Naive thymus-derived CD4-positive, alpha-beta T cell (primary cell): Measurements from ENCODE around the gene CREB5. TPM values are rescaled to one million over a fixed set of nuclear protein-coding genes. Genes with fewer than 3 reads are reported as not detected.

ENCODE experiments used
- ATAC-seq: fragments of 150-1000 bp; cut with Tn5 transposase; 2 replicates; pipeline ENCODE4 v1.10.0; 2021; ENCODE audit warnings: mild to moderate bottlenecking, moderate library complexity
- CTCF ChIA-PET: fragments of 350-600 bp; sonication (Branson Sonifier 250); formaldehyde crosslinking; loops from one replicate; lab custom pipeline; 2021; ENCODE audit warnings: antibody characterized with exemption; lab: Charles Lee
- POLR2A ChIA-PET: fragments of 350-600 bp; sonication (Branson Sonifier 250); formaldehyde crosslinking; loops from one replicate; lab custom pipeline; 2021; ENCODE audit warnings: antibody characterized with exemption, inconsistent platforms; lab: Charles Lee
- DNase-seq, 9 donors: peaks; one replicate each; pipeline versions ENCODE4 v3.0.0 to v3.0.0-alpha.2; 2020 to 2022; ENCODE audit warnings: mixed read lengths in 1 of 9
- H3K27ac ChIP-seq: one replicate; pipeline ENCODE4 v1.7.0; 2013; ENCODE audit warnings: mild to moderate bottlenecking, low read depth, low read length, moderate library complexity
- H3K27me3 ChIP-seq, 2 donors: one replicate each; pipeline ENCODE4 v1.7.0; 2013; ENCODE audit warnings: low read length in 2 of 2, mild to moderate bottlenecking in 2 of 2, moderate library complexity in 2 of 2; ENCODE audit not compliant: control insufficient read depth in 2 of 2, insufficient read depth in 2 of 2
- H3K36me3 ChIP-seq, 3 experiments: 1 replicate in 2 of 3; 2 replicates in 1 of 3; pipeline ENCODE4 v1.7.0; 2013; ENCODE audit warnings: low read length in 3 of 3, mild to moderate bottlenecking in 3 of 3, moderate library complexity in 1 of 3; ENCODE audit not compliant: insufficient read depth in 3 of 3, control insufficient read depth in 2 of 3
- H3K4me1 ChIP-seq, 2 donors: one replicate each; pipeline ENCODE4 v1.7.0; 2013; ENCODE audit warnings: low read length in 2 of 2, mild to moderate bottlenecking in 2 of 2, moderate library complexity in 1 of 2; ENCODE audit not compliant: control insufficient read depth in 2 of 2, insufficient read depth in 2 of 2
- H3K4me3 ChIP-seq: 2 replicates; pipeline ENCODE4 v1.7.0; 2013; ENCODE audit warnings: mild to moderate bottlenecking, low read length
- H3K9me3 ChIP-seq, 3 experiments: 1 replicate in 2 of 3; 2 replicates in 1 of 3; pipeline ENCODE4 v1.7.0; 2013; ENCODE audit warnings: low read length in 3 of 3; ENCODE audit not compliant: control insufficient read depth in 2 of 3
- H3K27ac Mint-ChIP-seq, 9 donors: one replicate each; pipeline ENCODE4 v1.8.0; 2020 to 2022; ENCODE audit warnings: mixed read lengths in 9 of 9, mild to moderate bottlenecking in 8 of 9, moderate library complexity in 5 of 9, inconsistent platforms in 2 of 9
- H3K27me3 Mint-ChIP-seq, 5 donors: one replicate each; pipeline ENCODE4 v1.8.0; 2021 to 2022; ENCODE audit warnings: mixed read lengths in 5 of 5, mild to moderate bottlenecking in 1 of 5
- H3K36me3 Mint-ChIP-seq, 5 donors: one replicate each; pipeline ENCODE4 v1.8.0; 2020 to 2022; ENCODE audit warnings: mixed read lengths in 5 of 5, mild to moderate bottlenecking in 3 of 5, inconsistent platforms in 1 of 5
- H3K4me1 Mint-ChIP-seq, 7 donors: one replicate each; pipeline ENCODE4 v1.8.0; 2020 to 2022; ENCODE audit warnings: mixed read lengths in 7 of 7, mild to moderate bottlenecking in 3 of 7, inconsistent platforms in 1 of 7
- H3K4me3 Mint-ChIP-seq, 10 donors: one replicate each; pipeline ENCODE4 v1.8.0; 2020 to 2022; ENCODE audit warnings: mild to moderate bottlenecking in 10 of 10, mixed read lengths in 10 of 10, moderate library complexity in 6 of 10, inconsistent platforms in 2 of 10
- H3K9me3 Mint-ChIP-seq, 11 donors: one replicate each; pipeline ENCODE4 v1.8.0; 2020 to 2022; ENCODE audit warnings: mixed read lengths in 11 of 11, mild to moderate bottlenecking in 4 of 11, inconsistent platforms in 1 of 11, moderate library complexity in 1 of 11
- intact Hi-C, 2 donors: fragments of 100-400 bp; cut with micrococcal nuclease; formaldehyde crosslinking; loops; one replicate each; pipeline ENCODE4 v1.15.1; 2023
- polyA plus RNA-seq, 2 donors: library from polyadenylated mRNA; unstranded; fragments of 300-500 nt; fragmentation: Illumina TruSeq; gene quantifications; one replicate each; pipeline ENCODE4 v1.2.3, GENCODE V29; 2021
- total RNA-seq, 6 experiments: library from RNA in 5 of 6; stranded (reverse) in 5 of 6; gene quantifications; 1 replicate in 5 of 6; 2 replicates in 1 of 6; pipeline ENCODE4 v1.2.3 and lab custom pipeline; 2021 to 2026

Gene CREB5
- total and polyA plus RNA-seq, 7 experiments from 2014 or later, result 0.22 to 18.4 (median 3.6) TPM; not detected in 4

DNA sequence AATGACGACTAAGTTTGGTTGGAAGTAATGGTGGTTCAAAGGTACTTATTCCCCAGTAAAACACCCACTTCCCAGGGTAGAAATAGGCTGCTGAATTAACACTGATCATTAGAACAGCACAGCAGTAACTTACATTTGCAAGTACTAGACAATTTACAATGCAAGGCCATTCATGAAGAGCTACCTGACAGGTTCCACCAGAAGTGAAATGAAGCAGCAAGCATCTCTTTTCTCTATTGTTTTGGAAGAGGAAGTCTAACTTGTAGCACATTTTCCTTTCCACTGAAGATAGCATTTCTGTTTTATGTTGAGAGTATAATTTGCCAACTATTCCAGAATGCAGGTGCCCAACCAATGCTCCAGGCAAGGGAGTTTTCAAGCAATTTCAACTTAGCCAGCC lies 145.9 kb downstream of the CREB5 start:
- peaks cover 0 to 6% (median 0%) of the 10 kb centered on the region in 5 donors for H3K36me3 Mint-ChIP-seq
- no peak overlapping the region for H3K4me3 Mint-ChIP-seq
- ATAC-seq (no peak), DNase-seq (no peak)
- Histone ChIP-seq H3K9me3 (no peaks in the 10 kb centered on the region), H3K27me3 (no peaks in the 10 kb centered on the region), H3K4me1 (no peaks in the 10 kb centered on the region), H3K4me3 (no peak overlapping the region), H3K36me3 (no peaks in the 10 kb centered on the region), H3K27ac (no peak overlapping the region)
- no peaks in the 10 kb centered on the region for H3K4me1 Mint-ChIP-seq
- H3K27me3 Mint-ChIP-seq, result peaks cover 2 to 29% (median 8%) of the 10 kb centered on the region in 5 donors
- H3K9me3 Mint-ChIP-seq, result peaks cover 0 to 10% (median 4%) of the 10 kb centered on the region in 11 donors
- intact Hi-C loops, result no loop called here
- CTCF ChIA-PET, result no interaction called here
- POLR2A ChIA-PET, result no interaction called here
- H3K27ac Mint-ChIP-seq, result no peak overlapping the region

DNA sequence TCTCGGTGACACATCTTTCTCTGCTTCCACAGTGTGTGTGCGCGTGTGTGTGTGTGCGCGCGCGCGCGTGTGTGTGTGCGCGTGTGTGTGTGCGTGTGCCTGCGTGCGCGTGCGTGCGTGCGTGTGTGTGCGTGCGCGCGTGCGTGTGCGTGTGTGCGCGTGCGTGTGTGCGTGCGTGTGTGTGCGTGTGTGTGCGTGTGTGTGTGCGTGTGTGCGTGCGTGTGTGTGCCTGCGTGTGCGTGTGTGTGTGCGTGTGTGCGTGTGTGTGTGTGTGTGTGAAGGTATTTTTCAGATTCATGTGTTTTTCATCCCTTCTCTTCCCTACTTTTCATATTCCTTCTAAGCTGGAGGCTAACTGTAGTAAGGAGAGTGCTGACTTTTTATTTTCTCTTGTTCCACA lies 148.4 kb downstream of the CREB5 start:
- no peaks in the 10 kb centered on the region for H3K9me3 ChIP-seq
- Mint-ChIP-seq H3K4me1 (no peaks in the 10 kb centered on the region), H3K4me3 (no peak overlapping the region), H3K36me3 (peaks cover 0 to 6% (median 0%) of the 10 kb centered on the region in 5 donors), H3K9me3 (peaks cover 0 to 10% (median 2%) of the 10 kb centered on the region in 11 donors), H3K27me3 (peaks cover 2 to 29% (median 8%) of the 10 kb centered on the region in 5 donors), H3K27ac (no peak overlapping the region)
- H3K4me3 ChIP-seq, result no peak overlapping the region
- ATAC-seq (no peak), DNase-seq (peak in 1 of 9 donors; percentile 13)
- ChIA-PET CTCF (interaction anchor here (1.0 kb wide), 1 partner anchor 263 kb away, joined by 4 read pairs; no protein-coding TSS in a partner anchor), POLR2A (no interaction called here)
- H3K36me3 ChIP-seq, result no peaks in the 10 kb centered on the region
- H3K4me1 ChIP-seq, result no peaks in the 10 kb centered on the region
- no peaks in the 10 kb centered on the region for H3K27me3 ChIP-seq
- H3K27ac ChIP-seq, result no peak overlapping the region
- intact Hi-C loops, result no loop called here

GRCh38 chr7:28564033-28564432 lies 151.7 kb downstream of the CREB5 start:
- H3K9me3 Mint-ChIP-seq, result peaks cover 0 to 10% (median 2%) of the 10 kb centered on the region in 11 donors
- no peaks in the 10 kb centered on the region for H3K36me3 ChIP-seq
- no peak overlapping the region for H3K4me3 Mint-ChIP-seq
- H3K9me3 ChIP-seq, result no peaks in the 10 kb centered on the region
- no peaks in the 10 kb centered on the region for H3K27me3 ChIP-seq
- H3K4me1 ChIP-seq, result no peaks in the 10 kb centered on the region
- no peaks in the 10 kb centered on the region for H3K4me1 Mint-ChIP-seq
- CTCF ChIA-PET, result no interaction called here
- no peak overlapping the region for H3K27ac Mint-ChIP-seq
- peaks cover under 1 to 16% (median 6%) of the 10 kb centered on the region in 5 donors for H3K27me3 Mint-ChIP-seq
- no peak overlapping the region for H3K4me3 ChIP-seq
- ATAC-seq (no peak), DNase-seq (no peak)
- H3K36me3 Mint-ChIP-seq, result peaks cover 0 to 6% (median 0%) of the 10 kb centered on the region in 5 donors
- intact Hi-C loops, result no loop called here
- POLR2A ChIA-PET, result no interaction called here
- no peak overlapping the region for H3K27ac ChIP-seq

DNA sequence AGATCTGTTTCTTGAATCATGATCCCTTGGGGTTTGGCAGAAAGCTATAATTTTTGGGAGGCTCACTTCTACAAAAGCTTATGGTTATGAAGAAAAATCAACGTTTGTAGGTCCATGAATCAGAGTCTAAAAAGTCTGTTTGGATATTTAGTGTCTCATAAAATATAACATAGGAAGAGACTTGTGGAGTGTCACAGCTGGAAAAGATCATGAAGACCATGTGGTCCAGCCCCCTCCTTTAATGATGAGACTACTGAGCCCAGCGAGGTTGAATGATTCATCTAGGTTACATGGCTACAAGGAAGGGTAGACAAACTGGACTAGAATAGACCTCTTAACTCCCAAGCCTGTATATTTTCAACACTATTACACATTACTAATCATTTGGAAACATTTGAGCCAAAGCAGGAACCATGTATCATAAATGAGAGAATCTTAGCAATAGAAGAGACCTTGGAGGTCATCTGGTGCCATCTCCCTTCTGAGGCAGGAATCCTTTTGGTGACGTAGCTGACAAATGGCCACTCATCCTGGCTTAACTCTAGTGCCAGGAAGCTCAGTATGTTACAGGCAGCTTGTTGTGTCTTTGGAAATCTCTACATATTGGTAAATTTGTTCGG lies 152.5 kb downstream of the CREB5 start:
- Histone ChIP-seq H3K36me3 (no peaks in the 10 kb centered on the region), H3K4me3 (no peak overlapping the region), H3K4me1 (no peaks in the 10 kb centered on the region), H3K27me3 (no peaks in the 10 kb centered on the region), H3K27ac (no peak overlapping the region), H3K9me3 (no peaks in the 10 kb centered on the region)
- Mint-ChIP-seq H3K4me3 (no peak overlapping the region), H3K36me3 (peaks cover 0 to 6% (median 0%) of the 10 kb centered on the region in 5 donors), H3K4me1 (no peaks in the 10 kb centered on the region), H3K27ac (no peak overlapping the region), H3K27me3 (peaks cover 0 to 18% (median 6%) of the 10 kb centered on the region in 5 donors), H3K9me3 (peaks cover 0 to 8% (median 2%) of the 10 kb centered on the region in 11 donors)
- POLR2A ChIA-PET, result no interaction called here
- no peak for DNase-seq
- intact Hi-C loops, result no loop called here
- CTCF ChIA-PET, result no interaction called here
- no peak for ATAC-seq

DNA sequence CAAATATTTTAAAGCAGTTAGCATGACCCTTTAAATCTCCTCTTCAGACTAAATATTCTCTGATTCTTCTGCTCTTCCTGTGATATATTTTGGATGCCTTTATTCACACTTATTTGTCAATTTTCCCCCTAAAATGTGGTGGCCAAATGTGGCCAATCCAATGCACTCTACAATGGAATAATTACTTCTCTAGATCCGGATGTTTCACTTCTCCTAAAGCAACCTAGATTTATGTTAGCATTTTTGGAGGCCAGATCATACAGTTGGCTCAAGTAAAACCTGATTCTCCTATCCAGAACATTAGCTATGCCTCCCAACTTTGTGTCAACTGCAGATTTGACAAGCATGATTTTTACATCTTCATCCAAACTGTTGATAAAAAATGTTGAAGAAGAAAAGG lies 153.7 kb downstream of the CREB5 start:
- H3K4me3 ChIP-seq, result no peak overlapping the region
- H3K27me3 Mint-ChIP-seq, result peaks cover 0 to 25% (median 6%) of the 10 kb centered on the region in 5 donors
- H3K4me1 Mint-ChIP-seq, result no peaks in the 10 kb centered on the region
- no peaks in the 10 kb centered on the region for H3K36me3 ChIP-seq
- H3K9me3 Mint-ChIP-seq, result peaks cover 0 to 4% (median 0%) of the 10 kb centered on the region in 11 donors
- ChIA-PET POLR2A (no interaction called here), CTCF (no interaction called here)
- H3K27ac Mint-ChIP-seq, result no peak overlapping the region
- no peaks in the 10 kb centered on the region for H3K27me3 ChIP-seq
- H3K27ac ChIP-seq, result no peak overlapping the region
- ATAC-seq (no peak), DNase-seq (no peak)
- intact Hi-C loops, result no loop called here
- H3K4me3 Mint-ChIP-seq, result no peak overlapping the region
- no peaks in the 10 kb centered on the region for H3K4me1 ChIP-seq
- H3K36me3 Mint-ChIP-seq, result no peaks in the 10 kb centered on the region
- H3K9me3 ChIP-seq, result no peaks in the 10 kb centered on the region

- H3K4me3 Mint-ChIP-seq, result no peak overlapping the region
- ATAC-seq (no peak), DNase-seq (no peak)
- no peaks in the 10 kb centered on the region for H3K36me3 ChIP-seq
- no peaks in the 10 kb centered on the region for H3K4me1 Mint-ChIP-seq
- peaks cover 2 to 42% (median 22%) of the 10 kb centered on the region in 5 donors for H3K27me3 Mint-ChIP-seq
- H3K27me3 ChIP-seq, result no peaks in the 10 kb centered on the region
- ChIA-PET POLR2A (no interaction called here), CTCF (no interaction called here)
- no peak overlapping the region for H3K27ac Mint-ChIP-seq
- H3K9me3 Mint-ChIP-seq, result peaks cover 0 to 3% (median 0%) of the 10 kb centered on the region in 11 donors
- intact Hi-C loops, result no loop called here
- H3K36me3 Mint-ChIP-seq, result no peaks in the 10 kb centered on the region
- no peak overlapping the region for H3K27ac ChIP-seq
- H3K4me3 ChIP-seq, result no peak overlapping the region
- no peaks in the 10 kb centered on the region for H3K4me1 ChIP-seq
- H3K9me3 ChIP-seq, result no peaks in the 10 kb centered on the region
Measured at GRCh38 chr7:28570113-28570969, 158.0 kb downstream of the CREB5 start.
